ENCODE measurements around the gene SARM1.

Gene SARM1

GRCh38 chr17:28402844-28403243, 31.4 kb downstream of the SARM1 start:
- no peak for TF ChIP-seq ZNF274 (IDR thresholded peaks at IDR 0.05; ENCODE audit: low read depth, low read length)
- H3K4me3 ChIP-seq (ENCODE audit: low read length): no peak overlapping the region

DNA sequence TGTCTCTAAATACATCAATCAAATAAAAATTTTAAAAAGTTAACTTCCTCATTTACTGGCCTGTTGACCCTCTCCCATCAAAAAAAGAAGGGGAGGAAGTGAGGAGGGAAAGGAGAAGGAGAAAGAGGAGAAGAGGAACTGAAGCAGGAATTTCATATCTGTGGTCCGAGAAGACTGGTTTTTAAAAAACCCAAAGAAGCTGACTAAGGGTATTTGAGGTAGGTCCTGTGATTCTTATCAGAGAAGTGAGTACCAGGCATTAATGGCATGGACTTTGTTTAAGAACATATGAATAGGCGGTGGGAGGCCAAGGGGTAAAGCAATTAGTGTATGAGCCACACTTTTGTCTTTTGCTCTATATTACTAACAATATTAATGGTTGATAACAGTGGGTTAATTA, 32.5 kb downstream of the SARM1 start:
- TF ChIP-seq ZNF274 (IDR thresholded peaks at IDR 0.05; ENCODE audit: low read depth, low read length): no peak
- no peak overlapping the region for H3K4me3 ChIP-seq (ENCODE audit: low read length)

- no peak overlapping the region for H3K4me3 ChIP-seq (ENCODE audit: low read length)
- TF ChIP-seq ZNF274 (IDR thresholded peaks at IDR 0.05; ENCODE audit: low read depth, low read length): no peak
Measured at GRCh38 chr17:28404461-28404811, 32.9 kb downstream of the SARM1 start.

- TF ChIP-seq ZNF274 (IDR thresholded peaks at IDR 0.05; ENCODE audit: low read depth, low read length): no peak
- peak overlapping the region; percentile 80; the same call in 1 of the 2 replicates for H3K4me3 ChIP-seq (ENCODE audit: low read length)
Measured at GRCh38 chr17:28404812-28405570, 33.5 kb downstream of the SARM1 start.

GRCh38 chr17:28405632-28406472, 34.4 kb downstream of the SARM1 start, which contains the start of gene SLC46A1:
TSS of gene SLC46A1 (minus strand) at chr17:28406212. CDS start at chr17:28406114, 98 bp downstream.
- H3K4me3 ChIP-seq (ENCODE audit: low read length): peak within 1 kb of the TSS; percentile 80

GRCh38 chr17:28406473-28406814, 35.0 kb downstream of the SARM1 start:
- TF ChIP-seq ZNF274 (IDR thresholded peaks at IDR 0.05; ENCODE audit: low read depth, low read length): no peak
- H3K4me3 ChIP-seq (ENCODE audit: low read length): peak overlapping the region; percentile 80

More at GRCh38 chr17:28405632-28406472, 34.4 kb downstream of the SARM1 start, which contains the start of gene SLC46A1:
- TF ChIP-seq ZNF274 (IDR thresholded peaks at IDR 0.05; ENCODE audit: low read depth, low read length): no peak

GRCh38 chr17:28407130-28407973, 35.9 kb downstream of the SARM1 start:
- no peak overlapping the region for H3K4me3 ChIP-seq (ENCODE audit: low read length)
- no peak for TF ChIP-seq ZNF274 (IDR thresholded peaks at IDR 0.05; ENCODE audit: low read depth, low read length)

- no peak for TF ChIP-seq ZNF274 (IDR thresholded peaks at IDR 0.05; ENCODE audit: low read depth, low read length)
- no peak overlapping the region for H3K4me3 ChIP-seq (ENCODE audit: low read length)
Measured at GRCh38 chr17:28407974-28408306, 36.4 kb downstream of the SARM1 start.

DNA sequence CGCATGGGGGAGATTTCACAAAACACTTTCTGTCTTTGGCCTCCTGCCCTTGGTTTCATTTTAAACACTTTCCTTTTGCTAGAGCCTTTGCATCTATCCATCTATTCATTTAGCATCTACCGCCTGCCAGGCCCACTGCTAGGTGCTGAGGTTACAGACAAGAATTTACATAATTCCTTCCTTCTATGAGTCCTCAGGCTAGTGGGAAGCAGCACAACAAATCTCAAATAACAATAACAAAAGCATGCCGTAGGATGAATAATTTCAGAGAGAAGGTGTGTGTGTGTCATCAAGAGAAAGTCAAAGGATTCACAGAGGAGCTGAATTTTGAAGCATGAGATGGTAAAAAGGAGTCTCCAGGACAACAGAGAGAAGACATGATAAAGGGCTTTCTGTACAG, 40.6 kb downstream of the SARM1 start:
- H3K4me3 ChIP-seq (ENCODE audit: low read length): no peak overlapping the region
- TF ChIP-seq ZNF274 (IDR thresholded peaks at IDR 0.05; ENCODE audit: low read depth, low read length): no peak

DNA sequence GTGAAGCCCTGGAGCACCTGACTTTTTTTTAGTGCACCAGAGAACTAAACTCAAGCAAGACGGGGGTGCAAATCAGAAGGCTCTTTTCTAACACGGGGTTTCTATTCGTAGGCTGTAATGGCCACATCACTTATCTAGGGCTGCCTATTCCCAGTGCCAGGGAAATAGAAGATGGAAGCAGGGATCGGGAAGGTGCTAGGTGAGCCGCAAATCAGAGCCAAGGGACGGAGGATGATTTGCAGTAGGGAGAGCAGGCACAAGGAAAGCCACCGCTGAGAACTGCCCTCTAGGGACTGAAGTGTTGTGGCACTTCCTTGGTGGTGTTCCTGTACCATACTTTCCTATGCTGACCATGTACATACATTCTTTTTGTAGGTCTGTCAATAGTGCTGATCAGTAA, 42.3 kb downstream of the SARM1 start:
- H3K4me3 ChIP-seq (ENCODE audit: low read length): no peak overlapping the region
- no peak for TF ChIP-seq ZNF274 (IDR thresholded peaks at IDR 0.05; ENCODE audit: low read depth, low read length)

- TF ChIP-seq ZNF274 (IDR thresholded peaks at IDR 0.05; ENCODE audit: low read depth, low read length): no peak
- H3K4me3 ChIP-seq (ENCODE audit: low read length): no peak overlapping the region
Measured at GRCh38 chr17:28415886-28416285, 44.4 kb downstream of the SARM1 start.

GRCh38 chr17:28416703-28417311, 45.3 kb downstream of the SARM1 start:
- H3K4me3 ChIP-seq (ENCODE audit: low read length): no peak overlapping the region
- no peak for TF ChIP-seq ZNF274 (IDR thresholded peaks at IDR 0.05; ENCODE audit: low read depth, low read length)

GRCh38 chr17:28421787-28422305, 50.4 kb downstream of the SARM1 start:
- no peak for TF ChIP-seq ZNF274 (IDR thresholded peaks at IDR 0.05; ENCODE audit: low read depth, low read length)
- no peak overlapping the region for H3K4me3 ChIP-seq (ENCODE audit: low read length)

- no peak overlapping the region for H3K4me3 ChIP-seq (ENCODE audit: low read length)
- no peak for TF ChIP-seq ZNF274 (IDR thresholded peaks at IDR 0.05; ENCODE audit: low read depth, low read length)
Measured at GRCh38 chr17:28425206-28425605, 53.7 kb downstream of the SARM1 start.
